Measurements from ENCODE around the gene MAGI1. TPM values are rescaled to one million over a fixed set of nuclear protein-coding genes. Genes with fewer than 3 reads are reported as not detected.

The MAGI1 gene
- polyA plus RNA-seq, 3 donors = not detected

GRCh38 chr3:65347166-65347565, 691.6 kb downstream of the MAGI1 start:
- WGBS (ENCODE audit: insufficient coverage) = no CpG with 5 or more reads among the region's 1 CpG
- peaks cover 0 to 2% (median 0%) of the 10 kb centered on the region in 7 donors for H3K9me3 Mint-ChIP-seq
- Histone ChIP-seq H3K4me3 (replicated peaks in 1 of 3; ENCODE audit: low read depth in 2 of 3, low read length in 3 of 3) (no peak overlapping the region), H3K36me3 (replicated peaks in 1 of 2; ENCODE audit: control insufficient read depth in 1 of 2, insufficient read depth in 2 of 2, low read length in 2 of 2) (no peaks in the 10 kb centered on the region), H4K20me1 (ENCODE audit: insufficient read depth, low read length) (no peaks in the 10 kb centered on the region), H3K79me2 (ENCODE audit: insufficient read depth, low read length) (no peaks in the 10 kb centered on the region), H3K4me1 (ENCODE audit: control insufficient read depth in 1 of 2, insufficient read depth in 2 of 2, low read length in 2 of 2) (no peaks in the 10 kb centered on the region), H2AFZ (ENCODE audit: insufficient read depth, low read depth, low read length, poor library complexity, severe bottlenecking) (no peak overlapping the region), H3K9me3 (replicated peaks in 1 of 2; ENCODE audit: control insufficient read depth in 1 of 2, insufficient read depth in 1 of 2, low read length in 2 of 2) (no peaks in the 10 kb centered on the region), H3K9ac (ENCODE audit: insufficient read depth, low read length, poor library complexity, severe bottlenecking) (no peak overlapping the region), H3K27me3 (ENCODE audit: control insufficient read depth in 2 of 2, insufficient read depth in 2 of 2, low read length in 2 of 2) (no peaks in the 10 kb centered on the region), H3K4me2 (replicated peaks; ENCODE audit: extremely low read depth, low read length, poor library complexity, severe bottlenecking) (no peak overlapping the region), H3K27ac (ENCODE audit: low read depth in 1 of 2, low read length in 2 of 2) (no peak overlapping the region)
- peaks cover 0 to 3% (median 2%) of the 10 kb centered on the region in 3 donors for H3K27me3 Mint-ChIP-seq (ENCODE audit: low read depth in 3 of 3)
- no peaks in the 10 kb centered on the region for H3K36me3 Mint-ChIP-seq
- intact Hi-C loops (cut with micrococcal nuclease) = no loop called here
- no peaks in the 10 kb centered on the region for H3K4me1 Mint-ChIP-seq
- no peak for DNase-seq
- no peak overlapping the region for H3K4me3 Mint-ChIP-seq
- no peak overlapping the region for H3K27ac Mint-ChIP-seq
- TF ChIP-seq CTCF (IDR thresholded peaks at IDR 0.05) = no peak

GRCh38 chr3:65344846-65345245, 693.9 kb downstream of the MAGI1 start:
- H3K79me2 ChIP-seq (ENCODE audit: insufficient read depth, low read length) = no peaks in the 10 kb centered on the region
- peaks cover 0 to 2% (median 2%) of the 10 kb centered on the region in 3 donors for H3K27me3 Mint-ChIP-seq (ENCODE audit: low read depth in 3 of 3)
- DNase-seq = no peak
- H3K4me1 ChIP-seq (ENCODE audit: control insufficient read depth in 1 of 2, insufficient read depth in 2 of 2, low read length in 2 of 2) = no peaks in the 10 kb centered on the region
- no peak overlapping the region for H3K4me3 Mint-ChIP-seq
- no peaks in the 10 kb centered on the region for H3K4me1 Mint-ChIP-seq
- intact Hi-C loops (cut with micrococcal nuclease) = no loop called here
- H3K36me3 ChIP-seq (replicated peaks in 1 of 2; ENCODE audit: control insufficient read depth in 1 of 2, insufficient read depth in 2 of 2, low read length in 2 of 2) = no peaks in the 10 kb centered on the region
- no peaks in the 10 kb centered on the region for H3K9me3 Mint-ChIP-seq
- no peaks in the 10 kb centered on the region for H3K27me3 ChIP-seq (ENCODE audit: control insufficient read depth in 2 of 2, insufficient read depth in 2 of 2, low read length in 2 of 2)
- no peak for TF ChIP-seq CTCF (IDR thresholded peaks at IDR 0.05)
- 100% methylated on average over 1 of the region's 2 CpGs for WGBS (ENCODE audit: insufficient coverage)
- H3K9me3 ChIP-seq (replicated peaks in 1 of 2; ENCODE audit: control insufficient read depth in 1 of 2, insufficient read depth in 1 of 2, low read length in 2 of 2) = no peaks in the 10 kb centered on the region
- H3K36me3 Mint-ChIP-seq = no peaks in the 10 kb centered on the region
- H4K20me1 ChIP-seq (ENCODE audit: insufficient read depth, low read length) = no peaks in the 10 kb centered on the region
- no peak overlapping the region for H3K4me3 ChIP-seq (replicated peaks in 1 of 3; ENCODE audit: low read depth in 2 of 3, low read length in 3 of 3)
- H3K9ac ChIP-seq (ENCODE audit: insufficient read depth, low read length, poor library complexity, severe bottlenecking) = no peak overlapping the region
- H2AFZ ChIP-seq (ENCODE audit: insufficient read depth, low read depth, low read length, poor library complexity, severe bottlenecking) = no peak overlapping the region
- no peak overlapping the region for H3K27ac Mint-ChIP-seq
- no peak overlapping the region for H3K4me2 ChIP-seq (replicated peaks; ENCODE audit: extremely low read depth, low read length, poor library complexity, severe bottlenecking)
- no peak overlapping the region for H3K27ac ChIP-seq (ENCODE audit: low read depth in 1 of 2, low read length in 2 of 2)

Data from CD14-positive monocyte (primary cell).